Kidney (tissue), 22 donors: ENCODE data around the gene ACTA2. TPM values are rescaled to one million over a fixed set of nuclear protein-coding genes. Genes with fewer than 3 reads are reported as not detected.

Experiments used
- DNase-seq, 5 donors: peaks; one replicate each; pipeline ENCODE4 v3.0.0-alpha.2; 2013 to 2020
- FAIRE-seq: peaks from 2 replicates; lab custom pipeline; 2012; peaks lifted over from hg19 to GRCh38; lab: Jason Lieb, UNC
- H3K27ac ChIP-seq, 2 donors: one replicate each; pipeline ENCODE4 v1.7.0; 2013; ENCODE audit warnings: low read depth in 2 of 2, low read length in 2 of 2, inconsistent platforms in 1 of 2
- H3K27me3 ChIP-seq: one replicate; pipeline ENCODE4 v1.7.1; 2013; ENCODE audit warnings: low read length, inconsistent platforms; ENCODE audit not compliant: control insufficient read depth, insufficient read depth
- H3K36me3 ChIP-seq, 3 donors: one replicate each; pipeline versions ENCODE4 v1.7.0 to v1.7.1; 2013; ENCODE audit warnings: low read length in 3 of 3, control low read depth in 1 of 3, inconsistent platforms in 1 of 3; ENCODE audit not compliant: insufficient read depth in 3 of 3, control insufficient read depth in 2 of 3
- H3K4me1 ChIP-seq, 3 donors: one replicate each; pipeline versions ENCODE4 v1.7.0 to v1.7.1; 2013; ENCODE audit warnings: low read length in 3 of 3, inconsistent platforms in 1 of 3, low read depth in 1 of 3; ENCODE audit not compliant: control insufficient read depth in 2 of 3, insufficient read depth in 2 of 3
- H3K4me3 ChIP-seq, 3 donors: one replicate each; pipeline versions ENCODE4 v1.7.0 to v1.8.1; 2013; ENCODE audit warnings: low read length in 3 of 3, control low read depth in 1 of 3, inconsistent platforms in 1 of 3
- H3K9ac ChIP-seq, 3 donors: one replicate each; pipeline versions ENCODE4 v1.7.0 to v1.7.1; 2013; ENCODE audit warnings: low read length in 3 of 3, control low read depth in 1 of 3, inconsistent platforms in 1 of 3
- H3K9me3 ChIP-seq, 3 donors: one replicate each; pipeline versions ENCODE4 v1.7.0 to v1.7.1; 2013; ENCODE audit warnings: low read length in 3 of 3, control low read depth in 1 of 3, inconsistent platforms in 1 of 3; ENCODE audit not compliant: control insufficient read depth in 2 of 3, insufficient read depth in 1 of 3
- CTCF ChIP-seq: IDR thresholded peaks from 3 replicates; pipeline ENCODE4 v1.5.1; 2012; ENCODE audit warnings: mild to moderate bottlenecking, moderate library complexity, borderline replicate concordance; ENCODE audit not compliant: insufficient read depth; ENCODE audit errors: extremely low read depth
- intact Hi-C: fragments of 100-400 bp; cut with DNase I; formaldehyde crosslinking; loops from one replicate; pipeline ENCODE4 v1.11.1; 2022
- long read RNA-seq, 10 donors: library from polyadenylated mRNA in 1 of 10; unstranded in 1 of 10; transcript quantifications; one replicate each; pipeline ENCODE4 v2.0.0 and lab custom pipeline, GENCODE V29; 2021 to 2026
- polyA plus RNA-seq: library from polyadenylated mRNA; stranded (reverse); fragments of 350-450 nt; fragmentation: Illumina TruSeq; extraction: RNeasy Lipid Tissue Mini Kit (QIAGEN cat#74804); gene quantifications from one replicate; pipeline ENCODE4 v1.2.3, GENCODE V29; 2014; ENCODE audit warnings: low read depth, low replicate concordance; ENCODE audit not compliant: insufficient read depth
- total RNA-seq: library from RNA; stranded (reverse); fragmentation: NEBNext Ultra II Directional; extraction: Animal tissue kit (Norgen Biotek cat#: 25700); gene quantifications from one replicate; pipeline ENCODE4 v1.2.1, GENCODE V29; 2021
- donor health status: control.
- donor health status: control.
- donor health status: control.
- donor health status: control.
- donor health status: control.
- donor health status: DM: yes; HTN: yes; CAD: no.
- donor health status: Normal renal cell carcinoma (clear cell type).

The ACTA2 gene
- total RNA-seq (471 TPM), polyA plus RNA-seq (378 TPM)
- long read RNA-seq, donor 1, transcript ACTA2-201 (9 exons, 1,349 nt): major isoform, 26 of 47 reads
- long read RNA-seq, donor 1, partial matches to known transcripts: 21 of 47 reads
- long read RNA-seq, donor 1, other reads (novel, unspliced or antisense): 0 of 47 reads
- long read RNA-seq, donor 2, transcript ACTA2-201 (9 exons, 1,349 nt): major isoform, 35 of 41 reads
- long read RNA-seq, donor 2, partial matches to known transcripts: 5 of 41 reads
- long read RNA-seq, donor 2, other reads (novel, unspliced or antisense): 0 of 41 reads
- long read RNA-seq, donor 3, transcript ACTA2-201 (9 exons, 1,349 nt): major isoform, 15 of 16 reads
- long read RNA-seq, donor 3, partial matches to known transcripts: 0 of 16 reads
- long read RNA-seq, donor 3, other reads (novel, unspliced or antisense): 0 of 16 reads
- long read RNA-seq, donor 4, transcript ACTA2-201 (9 exons, 1,349 nt): major isoform, 31 of 46 reads
- long read RNA-seq, donor 4, partial matches to known transcripts: 14 of 46 reads
- long read RNA-seq, donor 4, other reads (novel, unspliced or antisense): 0 of 46 reads
- long read RNA-seq, donor 5, transcript ACTA2-201 (9 exons, 1,349 nt): major isoform, 6 of 6 reads
- long read RNA-seq, donor 5, partial matches to known transcripts: 0 of 6 reads
- long read RNA-seq, donor 5, other reads (novel, unspliced or antisense): 0 of 6 reads
- long read RNA-seq, donor 6, transcript ACTA2-201 (9 exons, 1,349 nt): major isoform, 64 of 151 reads
- long read RNA-seq, donor 6, transcript ACTA2-206 (3 exons, 762 nt): minor isoform, 6 of 151 reads
- long read RNA-seq, donor 6, partial matches to known transcripts: 80 of 151 reads
- long read RNA-seq, donor 6, other reads (novel, unspliced or antisense): 0 of 151 reads
- long read RNA-seq, donor 7, transcript ACTA2-201 (9 exons, 1,349 nt): major isoform, 219 of 282 reads
- long read RNA-seq, donor 7, partial matches to known transcripts: 28 of 282 reads
- long read RNA-seq, donor 7, other reads (novel, unspliced or antisense): 35 of 282 reads
- long read RNA-seq, donor 8, transcript ACTA2-201 (9 exons, 1,349 nt): major isoform, 23 of 56 reads
- long read RNA-seq, donor 8, partial matches to known transcripts: 32 of 56 reads
- long read RNA-seq, donor 8, other reads (novel, unspliced or antisense): 0 of 56 reads
- long read RNA-seq, donor 9, transcript ACTA2-201 (9 exons, 1,349 nt): major isoform, 6 of 7 reads
- long read RNA-seq, donor 9, partial matches to known transcripts: 0 of 7 reads
- long read RNA-seq, donor 9, other reads (novel, unspliced or antisense): 0 of 7 reads
- long read RNA-seq, donor 10, transcript ACTA2-201 (9 exons, 1,349 nt): major isoform, 18 of 39 reads
- long read RNA-seq, donor 10, partial matches to known transcripts: 20 of 39 reads
- long read RNA-seq, donor 10, other reads (novel, unspliced or antisense): 0 of 39 reads

- Histone ChIP-seq H3K27me3 (no peaks in the 10 kb centered on the region), H3K4me3 (peak within 1 kb of the TSS; percentile 16 to 58 (median 29)), H3K36me3 (no peaks in the 10 kb centered on the region), H3K27ac (peak within 1 kb of the TSS; percentile 7 to 89), H3K4me1 (no peaks in the 10 kb centered on the region), H3K9ac (peak within 1 kb of the TSS in 1 of 3 donors; percentile 0), H3K9me3 (no peaks in the 10 kb centered on the region)
- intact Hi-C loops: no loop called here
- FAIRE-seq (no peak), DNase-seq (peak; percentile 41 to 87 (median 55))
- no peak for TF ChIP-seq CTCF
Observed at GRCh38 chr10:88952647-88953111, at the start of gene ACTA2. Gene ACTA2 (minus strand): TSS chr10:88952773. CDS start chr10:88948930, 3,843 bp downstream.

GRCh38 chr10:89001729-89002072, 49.1 kb upstream of the ACTA2 start:
- Histone ChIP-seq H3K27me3 (no peaks in the 10 kb centered on the region), H3K4me1 (peaks cover 0 to 4% (median 4%) of the 10 kb centered on the region in 3 donors), H3K9me3 (no peaks in the 10 kb centered on the region), H3K9ac (no peak overlapping the region), H3K36me3 (peaks cover 0 to 6% (median 4%) of the 10 kb centered on the region in 3 donors), H3K4me3 (no peak overlapping the region), H3K27ac (peak overlapping the region in 1 of 2 donors; percentile 23)
- no peak for FAIRE-seq
- TF ChIP-seq CTCF: no peak
- DNase-seq: peak in 3 of 5 donors; percentile 46 to 82 (median 64)
- intact Hi-C loops: no loop called here

GRCh38 chr10:89001024-89001728, 48.6 kb upstream of the ACTA2 start:
- no peaks in the 10 kb centered on the region for H3K9me3 ChIP-seq
- H3K4me1 ChIP-seq: peaks cover 0 to 4% (median 4%) of the 10 kb centered on the region in 3 donors
- H3K27ac ChIP-seq: peak overlapping the region in 1 of 2 donors; percentile 23
- intact Hi-C loops: no loop called here
- H3K27me3 ChIP-seq: no peaks in the 10 kb centered on the region
- H3K36me3 ChIP-seq: peaks cover 0 to 6% (median 4%) of the 10 kb centered on the region in 3 donors
- TF ChIP-seq CTCF: no peak
- FAIRE-seq: no peak
- no peak overlapping the region for H3K9ac ChIP-seq
- DNase-seq: no peak
- peak overlapping the region in 1 of 3 donors; percentile 18 for H3K4me3 ChIP-seq
